B cell (primary cell): ENCODE measurements around the gene HAP1.

ENCODE experiments used
- CTCF ChIP-seq: fragments of 200-600 bp; IDR thresholded peaks from one replicate; pipeline ENCODE4 v1.8.0; 2022; ENCODE audit warnings: antibody characterized with exemption, mild to moderate bottlenecking
- EZH2 ChIP-seq: IDR thresholded peaks from 2 replicates; pipeline ENCODE4 v1.6.1; 2012; ENCODE audit warnings: borderline replicate concordance, low read depth, mild to moderate bottlenecking, moderate library complexity, low read length; ENCODE audit not compliant: insufficient read depth, poor library complexity, severe bottlenecking

DNA sequence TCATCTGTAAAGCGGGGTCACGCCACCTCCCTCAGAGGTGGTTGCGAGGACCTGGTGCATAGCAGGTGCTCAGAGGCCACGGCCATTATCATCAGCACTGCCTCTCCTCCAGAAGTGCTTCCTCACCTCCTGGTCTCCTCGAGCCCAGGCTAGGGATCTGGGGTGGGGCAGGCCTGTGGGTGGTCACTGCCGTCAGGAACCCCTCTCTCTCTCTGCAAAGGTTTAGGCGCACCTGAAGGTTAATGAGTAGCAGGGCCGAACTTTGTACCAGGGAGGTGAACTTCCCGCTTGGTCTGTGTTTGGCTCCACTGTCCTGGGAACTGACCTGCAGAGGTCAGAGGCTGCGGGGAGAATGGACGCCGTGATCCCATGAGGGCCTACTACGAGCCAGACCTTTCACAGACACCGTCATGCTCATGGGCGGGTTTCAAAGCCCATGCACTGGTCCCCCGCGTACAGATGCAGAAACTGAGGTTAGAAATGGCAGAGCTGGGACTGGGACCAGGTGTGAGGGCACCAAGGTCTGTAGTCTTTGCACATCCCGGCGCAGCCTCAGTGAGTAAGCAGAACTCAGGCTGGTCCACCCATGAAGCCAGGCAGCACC, 38.2 kb upstream of the HAP1 start:
- TF ChIP-seq EZH2 = no peak
- no peak for TF ChIP-seq CTCF
